HepG2 (cell line): Measurements from ENCODE around the gene DOK4. TPM values are rescaled to one million over a fixed set of nuclear protein-coding genes. Genes with fewer than 3 reads are reported as not detected.

Experiments used
- ATAC-seq: fragments of 200-7000 bp; cut with Tn5 transposase; 3 replicates; pipeline ENCODE4 v1.9.1; 2020; ENCODE audit warnings: mild to moderate bottlenecking, moderate library complexity
- BruUV-seq: library from RNA; stranded (reverse); fragments of 400-500 nt; replicated peaks from 2 replicates; lab custom pipeline; 2021; lab: Mats Ljungman, UMichigan
- CTCF ChIA-PET: fragments of 300-600 bp; formaldehyde crosslinking; extraction: SDS; loops from one replicate; lab custom pipeline; 2021; ENCODE audit warnings: low total read pairs, inconsistent platforms, low intra/inter-chr PET ratio; lab: Yijun Ruan, JAX
- POLR2A ChIA-PET: fragments of 350-600 bp; sonication (Branson Sonifier 250); formaldehyde crosslinking; loops from one replicate; lab custom pipeline; 2020; ENCODE audit warnings: antibody characterized with exemption, inconsistent platforms; lab: Yijun Ruan, JAX
- DNase-seq: peaks from one replicate; pipeline ENCODE4 v3.0.0-alpha.2; 2015; ENCODE audit warnings: low spot score
- FAIRE-seq: peaks from 3 replicates; lab custom pipeline; 2011; peaks lifted over from hg19 to GRCh38; lab: Jason Lieb, UNC
- H2AFZ ChIP-seq: one replicate; pipeline ENCODE4 v1.6.1; 2011; ENCODE audit warnings: low read length, inconsistent platforms
- H3K27ac ChIP-seq: fragments of 300-600 bp; 3 replicates; pipeline ENCODE4 v1.8.0; 2011; ENCODE audit warnings: mixed run types, mild to moderate bottlenecking, mixed read lengths, low read length, inconsistent platforms; ENCODE audit not compliant: insufficient read depth; ENCODE audit errors: extremely low read length
- H3K27me3 ChIP-seq, 2 experiments: fragments of 200-600 bp in 1 of 2; 2 replicates in 1 of 2; 3 replicates in 1 of 2; pipeline versions ENCODE4 v1.6.0 to v1.8.0; 2011; ENCODE audit warnings: low read length in 2 of 2, mild to moderate bottlenecking in 2 of 2, moderate library complexity in 2 of 2, inconsistent platforms in 1 of 2; ENCODE audit not compliant: insufficient read depth in 2 of 2, control insufficient read depth in 1 of 2
- H3K36me3 ChIP-seq, 2 experiments: fragments of 200-600 bp in 1 of 2; replicated peaks in 1 of 2; 2 replicates in 1 of 2; 3 replicates in 1 of 2; pipeline versions ENCODE4 v1.5.1 to v1.8.0; 2011; ENCODE audit warnings: low read length in 2 of 2, inconsistent platforms in 1 of 2; ENCODE audit not compliant: insufficient read depth in 2 of 2, control insufficient read depth in 1 of 2
- H3K4me1 ChIP-seq: 2 replicates; pipeline ENCODE4 v1.5.1; 2012; ENCODE audit warnings: low read length, inconsistent platforms; ENCODE audit not compliant: insufficient read depth
- H3K4me2 ChIP-seq: 2 replicates; pipeline ENCODE4 v1.6.0; 2011; ENCODE audit warnings: low read depth, low read length, inconsistent platforms
- H3K4me3 ChIP-seq, 3 experiments: fragments of 200-600 bp in 1 of 3; sonication (generic), shearing (Covaris generic) in 1 of 3; replicated peaks in 1 of 3; 2 replicates each; pipeline ENCODE4 v1.5.1; 2011 to 2016; ENCODE audit warnings: low read length in 3 of 3, inconsistent platforms in 2 of 3, low read depth in 2 of 3, mild to moderate bottlenecking in 2 of 3, control low read depth in 1 of 3, mixed read lengths in 1 of 3; ENCODE audit not compliant: insufficient read depth in 1 of 3
- H3K79me2 ChIP-seq: one replicate; pipeline ENCODE4 v1.6.1; 2011; ENCODE audit warnings: low read length, inconsistent platforms; ENCODE audit not compliant: insufficient read depth
- H3K9ac ChIP-seq: 2 replicates; pipeline ENCODE4 v1.6.0; 2011; ENCODE audit warnings: mild to moderate bottlenecking, low read depth, low read length, inconsistent platforms; ENCODE audit not compliant: insufficient read depth
- H3K9me3 ChIP-seq: 2 replicates; pipeline ENCODE4 v1.5.1; 2012; ENCODE audit warnings: mild to moderate bottlenecking, low read length
- H4K20me1 ChIP-seq: 2 replicates; pipeline ENCODE4 v1.6.0; 2011; ENCODE audit warnings: inconsistent platforms, mild to moderate bottlenecking, low read length, moderate library complexity; ENCODE audit not compliant: insufficient read depth
- GMEB1 ChIP-seq: sonication (generic); formaldehyde crosslinking; IDR thresholded peaks from 2 replicates; pipeline ENCODE4 v1.5.1; 2020; ENCODE audit warnings: missing genetic modification reagents, mild to moderate bottlenecking, borderline replicate concordance
- HNRNPUL1 ChIP-seq: fragments of 200-400 bp; formaldehyde crosslinking; IDR thresholded peaks from 2 replicates; pipeline ENCODE4 v1.6.1; 2017; ENCODE audit warnings: low read depth, mild to moderate bottlenecking, low read length, moderate library complexity
- KMT2A ChIP-seq: sonication (generic); formaldehyde crosslinking; IDR thresholded peaks from 2 replicates; pipeline ENCODE4 v1.4.0; 2020; ENCODE audit warnings: missing genetic modification reagents
- MTERF4 ChIP-seq: sonication (generic); formaldehyde crosslinking; IDR thresholded peaks from 2 replicates; pipeline ENCODE4 v1.8.0; 2023; ENCODE audit warnings: mild to moderate bottlenecking, missing genetic modification reagents
- RAD21 ChIP-seq: fragments of 450-650 bp; formaldehyde crosslinking; IDR thresholded peaks from 2 replicates; pipeline ENCODE4 v1.5.0; 2020; ENCODE audit warnings: mild to moderate bottlenecking
- REXO4 ChIP-seq: sonication (generic); formaldehyde crosslinking; IDR thresholded peaks from 2 replicates; pipeline ENCODE4 v1.8.0; 2022; ENCODE audit warnings: missing genetic modification reagents, mild to moderate bottlenecking, borderline replicate concordance
- SKI ChIP-seq: fragments of 450-650 bp; IDR thresholded peaks from one replicate; pipeline ENCODE4 v1.6.1; 2018; ENCODE audit warnings: mild to moderate bottlenecking; ENCODE audit not compliant: partially characterized antibody
- SNAPC5 ChIP-seq: sonication (generic); formaldehyde crosslinking; IDR thresholded peaks from 2 replicates; pipeline ENCODE4 v1.8.1; 2023; ENCODE audit warnings: mild to moderate bottlenecking, missing genetic modification reagents, borderline replicate concordance
- YEATS4 ChIP-seq: sonication (generic); formaldehyde crosslinking; IDR thresholded peaks from 2 replicates; pipeline ENCODE4 v1.4.0; 2020; ENCODE audit warnings: missing genetic modification reagents, borderline replicate concordance
- ZBTB21 ChIP-seq: sonication (generic); formaldehyde crosslinking; IDR thresholded peaks from 2 replicates; pipeline ENCODE4 v1.4.0; 2020; ENCODE audit warnings: missing genetic modification reagents
- ZFAT ChIP-seq: sonication (generic); formaldehyde crosslinking; conservative IDR thresholded peaks from 2 replicates; pipeline ENCODE4 v1.8.1; 2023; ENCODE audit warnings: missing genetic modification reagents, inconsistent platforms
- ZMYM3 ChIP-seq: sonication (generic); formaldehyde crosslinking; IDR thresholded peaks from 2 replicates; pipeline ENCODE4 v1.5.1; 2020; ENCODE audit warnings: mild to moderate bottlenecking, missing genetic modification reagents
- ZNF256 ChIP-seq: sonication (generic); formaldehyde crosslinking; conservative IDR thresholded peaks from 2 replicates; pipeline ENCODE4 v1.4.0; 2020; ENCODE audit warnings: missing genetic modification reagents
- ZNF343 ChIP-seq: sonication (generic); formaldehyde crosslinking; IDR thresholded peaks from 2 replicates; pipeline ENCODE4 v1.4.0; 2020; ENCODE audit warnings: mild to moderate bottlenecking, missing genetic modification reagents
- ZNF383 ChIP-seq: sonication (generic); formaldehyde crosslinking; IDR thresholded peaks from 2 replicates; pipeline ENCODE4 v1.4.0; 2020; ENCODE audit warnings: missing genetic modification reagents, mild to moderate bottlenecking, borderline replicate concordance
- ZNF446 ChIP-seq: sonication (generic); formaldehyde crosslinking; IDR thresholded peaks from 2 replicates; pipeline ENCODE4 v1.5.0; 2020; ENCODE audit warnings: mild to moderate bottlenecking, missing genetic modification reagents
- ZNF468 ChIP-seq: sonication (generic); formaldehyde crosslinking; IDR thresholded peaks from 2 replicates; pipeline ENCODE4 v1.8.0; 2022; ENCODE audit warnings: mild to moderate bottlenecking, moderate library complexity, missing genetic modification reagents
- ZNF512 ChIP-seq: sonication (generic); formaldehyde crosslinking; IDR thresholded peaks from 2 replicates; pipeline ENCODE4 v1.4.0; 2020; ENCODE audit warnings: mild to moderate bottlenecking, missing genetic modification reagents
- ZNF839 ChIP-seq: sonication (generic); formaldehyde crosslinking; IDR thresholded peaks from 2 replicates; pipeline ENCODE4 v1.4.0; 2020; ENCODE audit warnings: missing genetic modification reagents, mild to moderate bottlenecking, borderline replicate concordance
- ZSCAN22 ChIP-seq: sonication (generic); formaldehyde crosslinking; IDR thresholded peaks from 2 replicates; pipeline ENCODE4 v1.4.0; 2020; ENCODE audit warnings: mild to moderate bottlenecking, missing genetic modification reagents
- WGBS: methylation state at CpG from one replicate; pipeline ENCODE4 v1.1.6; 2017; ENCODE audit warnings: low lambda C conversion rate; 5-methylcytosine and 5-hydroxymethylcytosine counted together
- in situ Hi-C: cut with HindIII; loops from 2 replicates; pipeline ENCODE4 v1.10.0; 2017; ENCODE audit warnings: low pct_unique_long_range_greater_than_20kb; ENCODE audit not compliant: extremely low pct_ligation_motif_present
- intact Hi-C: fragments of 100-400 bp; cut with micrococcal nuclease; formaldehyde crosslinking; loops from one replicate; pipeline ENCODE4 v1.10.0; 2022; ENCODE audit not compliant: unreplicated experiment
- polyA plus RNA-seq, 8 experiments: library from polyadenylated mRNA; depleted of rRNA in 3 of 8; stranded (reverse) in 7 of 8; unstranded in 1 of 8; fragments of >200 nt; fragmentation: Illumina TruSeq in 4 of 8; extraction: Trizol in 4 of 8; gene quantifications; 2 replicates each; pipeline versions ENCODE4 v1.2.1 to v1.2.3, GENCODE V29; 2011 to 2016; ENCODE audit warnings: low read depth in 4 of 8, missing spikeins in 1 of 8, mixed read lengths in 1 of 8; ENCODE audit not compliant: insufficient read depth in 1 of 8
- total RNA-seq, 5 experiments: library from RNA; depleted of rRNA; stranded (reverse); fragments of >200 nt; fragmentation: Illumina TruSeq; extraction: Trizol; gene quantifications; 2 replicates each; pipeline ENCODE4 v1.2.3, GENCODE V29; 2016; ENCODE audit warnings: low read depth in 1 of 5

The DOK4 gene
- total and polyA plus RNA-seq, 2 of the 13 experiments (the other 11 are each of a cell fraction or from before 2014, with no cell fraction given), result 52.7 to 70.0 TPM

GRCh38 chr16:57509231-57509923 is 23.1 kb upstream of the DOK4 start:
- ChIA-PET POLR2A (interaction anchor here (1.5 to 3.5 kb wide), 5 partner anchors 26 to 195 kb away, joined by 5 to 11 read pairs (median 8); partner anchors contain the start of genes CIAPIN1 and COQ9), CTCF (no interaction called here)
- Histone ChIP-seq H3K4me2 (peak overlapping the region; percentile 85), H3K27ac (no peak overlapping the region), H3K79me2 (no peaks in the 10 kb centered on the region), H3K4me3 (peak overlapping the region in 1 of 3 experiments; percentile 56; a peak in 1 of 6 replicates), H2AFZ (peak overlapping the region; percentile 28), H3K9ac (0 out of 2 replicates have a peak overlapping the region, but pooled peaks have one; percentile 0), H3K27me3 (peaks cover 8 to 31% of the 10 kb centered on the region in 2 experiments; a peak in 4 of 5 replicates), H3K9me3 (no peaks in the 10 kb centered on the region), H4K20me1 (no peaks in the 10 kb centered on the region), H3K4me1 (peaks cover 35% of the 10 kb centered on the region), H3K36me3 (no peaks in the 10 kb centered on the region)
- ATAC-seq (peak; percentile 27; the same call in 2 of the 3 replicates), FAIRE-seq (no peak), DNase-seq (no peak)
- intact Hi-C loops (no loop called here), in situ Hi-C loops (no loop called here)
- no TSS peak for BruUV-seq
- WGBS, result 27% methylated on average over 8 of the region's 12 CpGs
- TF ChIP-seq ZBTB21 (CRISPR knock-in tag) (no peak), RAD21 (CRISPR knock-in tag) (no peak), REXO4 (no peak), ZNF446 (CRISPR knock-in tag) (no peak), SNAPC5 (0 out of 2 replicates have a peak, but pooled peaks have one; percentile 13), YEATS4 (no peak), ZNF839 (CRISPR knock-in tag) (0 out of 2 replicates have a peak, but pooled peaks have one; percentile 49), MTERF4 (CRISPR knock-in tag) (no peak), ZNF256 (no peak), GMEB1 (CRISPR knock-in tag) (no peak), KMT2A (CRISPR knock-in tag) (0 out of 2 replicates have a peak, but pooled peaks have one; percentile 6), ZNF383 (CRISPR knock-in tag) (no peak), HNRNPUL1 (no peak), ZNF468 (no peak), ZSCAN22 (CRISPR knock-in tag) (no peak), SKI (no peak), ZMYM3 (CRISPR knock-in tag) (peak; percentile 52; the same call in 1 of the 2 replicates), ZFAT (CRISPR knock-in tag) (no peak), ZNF343 (CRISPR knock-in tag) (no peak), ZNF512 (CRISPR knock-in tag) (0 out of 2 replicates have a peak, but pooled peaks have one; percentile 36)
